Hematopoietic multipotent progenitor cell (in vitro differentiated cells): Measurements from ENCODE around the gene ATAD5. TPM values are rescaled to one million over a fixed set of nuclear protein-coding genes. Genes with fewer than 3 reads are reported as not detected.

ENCODE experiments used
- small RNA-seq: library from RNA; depleted of rRNA; stranded (forward); fragments of <200 nt; gene quantifications from one replicate; pipeline ENCODE3, GENCODE V24; 2012
- total RNA-seq: library from RNA; depleted of rRNA; stranded (reverse); fragments of >200 nt; gene quantifications from one replicate; pipeline ENCODE4 v1.2.3, GENCODE V29; 2012

The ATAD5 gene
- total RNA-seq, 1 donor, result 1.9 TPM

Small RNA genes within 50 kb of the gene (small RNA-seq; reads per million reads assigned to genes)
- not detected for gene RNU6-298P

Other genes with a start within 250 kb of the ATAD5 start
- gene CRLF3, start 7.3 kb upstream of the ATAD5 start, total RNA-seq, result 28.0 TPM
- gene TEFM, start 74.3 kb downstream of the ATAD5 start, total RNA-seq, result 4.0 TPM
- gene ADAP2, start 90.0 kb downstream of the ATAD5 start, total RNA-seq, result 0.54 TPM
- 11.3 TPM for gene RNF135, start 139.1 kb downstream of the ATAD5 start, total RNA-seq